ENCODE measurements around the gene FASTKD1.

- no peak for TF ChIP-seq EP300 (IDR thresholded peaks at IDR 0.05)
- TF ChIP-seq, protein P1, sequence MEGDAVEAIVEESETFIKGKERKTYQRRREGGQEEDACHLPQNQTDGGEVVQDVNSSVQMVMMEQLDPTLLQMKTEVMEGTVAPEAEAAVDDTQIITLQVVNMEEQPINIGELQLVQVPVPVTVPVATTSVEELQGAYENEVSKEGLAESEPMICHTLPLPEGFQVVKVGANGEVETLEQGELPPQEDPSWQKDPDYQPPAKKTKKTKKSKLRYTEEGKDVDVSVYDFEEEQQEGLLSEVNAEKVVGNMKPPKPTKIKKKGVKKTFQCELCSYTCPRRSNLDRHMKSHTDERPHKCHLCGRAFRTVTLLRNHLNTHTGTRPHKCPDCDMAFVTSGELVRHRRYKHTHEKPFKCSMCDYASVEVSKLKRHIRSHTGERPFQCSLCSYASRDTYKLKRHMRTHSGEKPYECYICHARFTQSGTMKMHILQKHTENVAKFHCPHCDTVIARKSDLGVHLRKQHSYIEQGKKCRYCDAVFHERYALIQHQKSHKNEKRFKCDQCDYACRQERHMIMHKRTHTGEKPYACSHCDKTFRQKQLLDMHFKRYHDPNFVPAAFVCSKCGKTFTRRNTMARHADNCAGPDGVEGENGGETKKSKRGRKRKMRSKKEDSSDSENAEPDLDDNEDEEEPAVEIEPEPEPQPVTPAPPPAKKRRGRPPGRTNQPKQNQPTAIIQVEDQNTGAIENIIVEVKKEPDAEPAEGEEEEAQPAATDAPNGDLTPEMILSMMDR (IDR thresholded peaks at IDR 0.05) = no peak
- TF ChIP-seq POLR2AphosphoS5 (IDR thresholded peaks at IDR 0.05) = no peak
These were observed 63.2 kb downstream of the FASTKD1 start for GRCh38 chr2:169510496-169510895.
